Mammary epithelial cell (primary cell): ENCODE data around the gene BTBD9.

Experiments used
- EZH2 ChIP-seq: IDR thresholded peaks from 2 replicates; pipeline ENCODE4 v1.6.1; 2012; ENCODE audit warnings: low read length, inconsistent platforms, borderline replicate concordance
- TF ChIP-seq, protein P1 (sequence below), 2 donors: IDR thresholded peaks in 1 of 2; conservative IDR thresholded peaks in 1 of 2; 2 replicates each; pipeline ENCODE4 v1.5.1; 2011 to 2012; ENCODE audit warnings: inconsistent platforms in 2 of 2, low read length in 2 of 2, mild to moderate bottlenecking in 2 of 2, control low read depth in 1 of 2, low read depth in 1 of 2; ENCODE audit not compliant: insufficient read depth in 1 of 2; ENCODE audit errors: extremely low read depth in 1 of 2

DNA sequence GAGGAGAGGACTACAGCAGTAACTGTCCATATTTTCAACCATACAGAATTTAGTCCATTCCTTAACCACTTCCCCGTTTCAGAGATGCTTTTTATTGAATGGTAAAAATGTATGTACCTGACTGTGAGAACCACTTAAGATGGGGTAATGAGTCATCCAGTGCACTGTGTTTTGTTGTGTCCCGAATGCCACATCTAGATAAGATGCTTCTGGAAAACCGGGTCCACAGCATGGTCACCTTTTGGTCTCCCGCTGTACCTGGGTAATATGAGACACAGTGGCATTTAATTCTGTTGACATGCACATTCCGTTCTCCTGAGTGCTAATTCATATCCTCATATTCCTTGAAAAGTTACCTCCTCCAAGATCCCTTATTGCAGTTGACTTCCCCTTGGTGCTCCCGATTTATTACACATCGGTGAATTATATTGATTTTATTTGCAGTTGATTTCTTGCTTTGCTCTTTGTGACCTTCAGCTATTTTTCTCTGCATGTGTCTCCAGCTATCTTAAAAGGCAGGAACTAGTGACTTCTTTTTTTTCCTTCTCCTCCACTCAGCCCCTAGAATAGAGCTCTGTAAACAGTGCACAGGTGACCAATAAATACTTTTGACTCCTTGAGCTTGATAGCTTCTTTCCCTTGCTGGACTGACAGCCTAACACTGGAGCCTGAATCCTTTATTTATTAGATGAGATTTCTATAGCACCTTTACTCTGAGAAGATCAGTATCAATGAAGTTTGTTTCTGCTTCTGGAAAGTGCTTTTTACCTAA is 505.6 kb downstream of the BTBD9 start:
- TF ChIP-seq, protein P1, sequence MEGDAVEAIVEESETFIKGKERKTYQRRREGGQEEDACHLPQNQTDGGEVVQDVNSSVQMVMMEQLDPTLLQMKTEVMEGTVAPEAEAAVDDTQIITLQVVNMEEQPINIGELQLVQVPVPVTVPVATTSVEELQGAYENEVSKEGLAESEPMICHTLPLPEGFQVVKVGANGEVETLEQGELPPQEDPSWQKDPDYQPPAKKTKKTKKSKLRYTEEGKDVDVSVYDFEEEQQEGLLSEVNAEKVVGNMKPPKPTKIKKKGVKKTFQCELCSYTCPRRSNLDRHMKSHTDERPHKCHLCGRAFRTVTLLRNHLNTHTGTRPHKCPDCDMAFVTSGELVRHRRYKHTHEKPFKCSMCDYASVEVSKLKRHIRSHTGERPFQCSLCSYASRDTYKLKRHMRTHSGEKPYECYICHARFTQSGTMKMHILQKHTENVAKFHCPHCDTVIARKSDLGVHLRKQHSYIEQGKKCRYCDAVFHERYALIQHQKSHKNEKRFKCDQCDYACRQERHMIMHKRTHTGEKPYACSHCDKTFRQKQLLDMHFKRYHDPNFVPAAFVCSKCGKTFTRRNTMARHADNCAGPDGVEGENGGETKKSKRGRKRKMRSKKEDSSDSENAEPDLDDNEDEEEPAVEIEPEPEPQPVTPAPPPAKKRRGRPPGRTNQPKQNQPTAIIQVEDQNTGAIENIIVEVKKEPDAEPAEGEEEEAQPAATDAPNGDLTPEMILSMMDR (conservative IDR thresholded peaks at IDR 0.05 in 1 of 2, IDR thresholded peaks at IDR 0.05 in 1 of 2; ENCODE audit: extremely low read depth in 1 of 2, insufficient read depth in 1 of 2, low read depth in 1 of 2, low read length in 2 of 2): no peak
- no peak for TF ChIP-seq EZH2
